Neural progenitor cell (in vitro differentiated cells): ENCODE results near the gene PIP5K1B. TPM values are rescaled to one million over a fixed set of nuclear protein-coding genes. Genes with fewer than 3 reads are reported as not detected.
"Not testable (repeated sequence)": the region's sequence is repeated elsewhere in the genome, so short reads cannot be mapped to it uniquely, and the experiment has no call there.

ENCODE experiments used
- DNase-seq: peaks from one replicate; pipeline ENCODE4 v3.0.0-alpha.2; 2016; ENCODE audit warnings: low spot score
- H2AFZ ChIP-seq: fragments of 200-600 bp; sonication (generic); replicated peaks from 2 replicates; pipeline ENCODE4 v1.6.1; 2016; ENCODE audit warnings: antibody characterized with exemption
- H3F3A ChIP-seq: fragments of 200-600 bp; sonication (generic); 2 replicates; pipeline ENCODE4 v1.6.1; 2016; ENCODE audit warnings: antibody characterized with exemption, low read depth
- H3K27ac ChIP-seq: fragments of 200-600 bp; sonication (generic); 2 replicates; pipeline ENCODE4 v1.5.1; 2016; ENCODE audit warnings: mild to moderate bottlenecking
- H3K27me3 ChIP-seq: fragments of 200-600 bp; sonication (generic); 2 replicates; pipeline ENCODE4 v1.6.1; 2016; ENCODE audit warnings: mild to moderate bottlenecking, moderate library complexity
- H3K36me3 ChIP-seq: fragments of 200-600 bp; sonication (generic); 2 replicates; pipeline ENCODE4 v1.5.1; 2016
- H3K4me1 ChIP-seq: fragments of 200-600 bp; sonication (generic); 2 replicates; pipeline ENCODE4 v1.6.1; 2016; ENCODE audit warnings: mixed run types
- H3K4me2 ChIP-seq: fragments of 200-600 bp; sonication (generic); 2 replicates; pipeline ENCODE4 v1.6.1; 2016
- H3K4me3 ChIP-seq: fragments of 200-600 bp; sonication (generic); 2 replicates; pipeline ENCODE4 v1.5.1; 2016
- H3K79me2 ChIP-seq: fragments of 200-600 bp; sonication (generic); 2 replicates; pipeline ENCODE4 v1.6.1; 2016; ENCODE audit warnings: low read depth
- H3K9ac ChIP-seq: fragments of 200-600 bp; sonication (generic); 2 replicates; pipeline ENCODE4 v1.6.1; 2016
- H3K9me3 ChIP-seq: fragments of 200-600 bp; sonication (generic); 2 replicates; pipeline ENCODE4 v1.5.1; 2016; ENCODE audit warnings: low read depth
- H4K20me1 ChIP-seq: fragments of 200-600 bp; sonication (generic); 2 replicates; pipeline ENCODE4 v1.6.1; 2016; ENCODE audit warnings: low read depth
- H3K27ac Mint-ChIP-seq: 3 replicates; pipeline ENCODE4 v1.8.0; 2021; ENCODE audit warnings: mixed read lengths
- H3K27me3 Mint-ChIP-seq: 2 replicates; pipeline ENCODE4 v1.8.0; 2022; ENCODE audit warnings: low read depth, mild to moderate bottlenecking, inconsistent platforms, moderate library complexity, mixed read lengths; ENCODE audit not compliant: insufficient read depth
- H3K36me3 Mint-ChIP-seq: 3 replicates; pipeline ENCODE4 v1.8.0; 2021; ENCODE audit warnings: mixed read lengths
- H3K4me1 Mint-ChIP-seq: 3 replicates; pipeline ENCODE4 v1.8.0; 2021; ENCODE audit warnings: mixed read lengths
- H3K4me3 Mint-ChIP-seq: 3 replicates; pipeline ENCODE4 v1.8.0; 2021; ENCODE audit warnings: mild to moderate bottlenecking, moderate library complexity, mixed read lengths
- H3K9me3 Mint-ChIP-seq: 3 replicates; pipeline ENCODE4 v1.8.0; 2020; ENCODE audit warnings: mixed read lengths
- EZH2 ChIP-seq: fragments of 200-600 bp; sonication (generic); IDR thresholded peaks from 2 replicates; pipeline ENCODE4 v1.6.1; 2017; ENCODE audit warnings: antibody characterized with exemption, mild to moderate bottlenecking, moderate library complexity
- EZH2phosphoT487 ChIP-seq: fragments of 200-600 bp; sonication (generic); IDR thresholded peaks from 2 replicates; pipeline ENCODE4 v1.6.1; 2017; ENCODE audit warnings: antibody characterized with exemption
- total RNA-seq: library from RNA; depleted of rRNA; stranded (reverse); fragments of >200 nt; gene quantifications from 2 replicates; pipeline ENCODE4 v1.2.3, GENCODE V29; 2015; ENCODE audit warnings: low replicate concordance
- TF ChIP-seq, protein P1 (sequence below): fragments of 200-600 bp; sonication (generic); IDR thresholded peaks from 2 replicates; pipeline ENCODE4 v1.5.1; 2017; ENCODE audit warnings: antibody characterized with exemption, mild to moderate bottlenecking

Gene PIP5K1B
- total RNA-seq, 1 donor from 2014 or later = 3.2 TPM

- H3K27me3 Mint-ChIP-seq = peaks cover 2% of the 10 kb centered on the region
- H3K36me3 Mint-ChIP-seq = peaks cover 2% of the 10 kb centered on the region
- H3K9me3 Mint-ChIP-seq = no peaks in the 10 kb centered on the region
These were observed 278.0 kb downstream of the PIP5K1B start for GRCh38 chr9:68983008-68983411.

GRCh38 chr9:68983522-68984424 is 278.7 kb downstream of the PIP5K1B start:
- Mint-ChIP-seq H3K4me3 (no peak overlapping the region), H3K27me3 (peaks cover 2% of the 10 kb centered on the region), H3K27ac (no peak overlapping the region), H3K36me3 (peaks cover 2% of the 10 kb centered on the region), H3K9me3 (no peaks in the 10 kb centered on the region), H3K4me1 (peaks cover 14% of the 10 kb centered on the region)
- Histone ChIP-seq H3K27me3 (no peaks in the 10 kb centered on the region), H3K27ac (no peak overlapping the region), H3K4me2 (no peak overlapping the region), H3K9ac (no peak overlapping the region), H3K4me3 (no peak overlapping the region), H3F3A (no peaks in the 10 kb centered on the region), H3K4me1 (peaks cover 12% of the 10 kb centered on the region), H2AFZ (no peak overlapping the region), H3K9me3 (no peaks in the 10 kb centered on the region), H3K79me2 (no peaks in the 10 kb centered on the region), H4K20me1 (no peaks in the 10 kb centered on the region), H3K36me3 (no peaks in the 10 kb centered on the region)
- TF ChIP-seq EZH2phosphoT487 (no peak), EZH2 (no peak)
- TF ChIP-seq, protein P1, sequence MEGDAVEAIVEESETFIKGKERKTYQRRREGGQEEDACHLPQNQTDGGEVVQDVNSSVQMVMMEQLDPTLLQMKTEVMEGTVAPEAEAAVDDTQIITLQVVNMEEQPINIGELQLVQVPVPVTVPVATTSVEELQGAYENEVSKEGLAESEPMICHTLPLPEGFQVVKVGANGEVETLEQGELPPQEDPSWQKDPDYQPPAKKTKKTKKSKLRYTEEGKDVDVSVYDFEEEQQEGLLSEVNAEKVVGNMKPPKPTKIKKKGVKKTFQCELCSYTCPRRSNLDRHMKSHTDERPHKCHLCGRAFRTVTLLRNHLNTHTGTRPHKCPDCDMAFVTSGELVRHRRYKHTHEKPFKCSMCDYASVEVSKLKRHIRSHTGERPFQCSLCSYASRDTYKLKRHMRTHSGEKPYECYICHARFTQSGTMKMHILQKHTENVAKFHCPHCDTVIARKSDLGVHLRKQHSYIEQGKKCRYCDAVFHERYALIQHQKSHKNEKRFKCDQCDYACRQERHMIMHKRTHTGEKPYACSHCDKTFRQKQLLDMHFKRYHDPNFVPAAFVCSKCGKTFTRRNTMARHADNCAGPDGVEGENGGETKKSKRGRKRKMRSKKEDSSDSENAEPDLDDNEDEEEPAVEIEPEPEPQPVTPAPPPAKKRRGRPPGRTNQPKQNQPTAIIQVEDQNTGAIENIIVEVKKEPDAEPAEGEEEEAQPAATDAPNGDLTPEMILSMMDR = no peak
- DNase-seq = no peak

More at GRCh38 chr9:68983008-68983411, 278.0 kb downstream of the PIP5K1B start:
- Histone ChIP-seq H3K4me1 (peaks cover 12% of the 10 kb centered on the region), H3K27ac (no peak overlapping the region), H3K27me3 (no peaks in the 10 kb centered on the region), H3K36me3 (no peaks in the 10 kb centered on the region), H3K79me2 (no peaks in the 10 kb centered on the region), H3K9ac (no peak overlapping the region), H2AFZ (no peak overlapping the region), H3K9me3 (no peaks in the 10 kb centered on the region), H3K4me2 (no peak overlapping the region), H3F3A (no peaks in the 10 kb centered on the region), H3K4me3 (no peak overlapping the region), H4K20me1 (no peaks in the 10 kb centered on the region)
- Mint-ChIP-seq H3K27ac (no peak overlapping the region), H3K4me1 (peaks cover 14% of the 10 kb centered on the region), H3K4me3 (no peak overlapping the region)
- no peak for DNase-seq
- no peak for TF ChIP-seq EZH2
- TF ChIP-seq EZH2phosphoT487 = no peak
- TF ChIP-seq, protein P1 = no peak

- not testable (repeated sequence) for H3K27me3 Mint-ChIP-seq, H3K4me1 Mint-ChIP-seq, H3K27ac ChIP-seq, H3K9ac ChIP-seq, H3K27me3 ChIP-seq, H3K4me1 ChIP-seq, H3K4me2 ChIP-seq, H3K9me3 Mint-ChIP-seq, H3K9me3 ChIP-seq, H3K79me2 ChIP-seq, H3K36me3 Mint-ChIP-seq, DNase-seq, H3K4me3 ChIP-seq, H4K20me1 ChIP-seq, H3K27ac Mint-ChIP-seq, H3K4me3 Mint-ChIP-seq, H3K36me3 ChIP-seq, H3F3A ChIP-seq, H2AFZ ChIP-seq
These were observed 281.9 kb downstream of the PIP5K1B start for GRCh38 chr9:68986949-68987348.

GRCh38 chr9:68991457-68991856 is 286.4 kb downstream of the PIP5K1B start:
- Mint-ChIP-seq H3K27ac (no peak overlapping the region), H3K36me3 (peaks cover 9% of the 10 kb centered on the region), H3K9me3 (no peaks in the 10 kb centered on the region), H3K27me3 (peaks cover 4% of the 10 kb centered on the region), H3K4me3 (no peak overlapping the region), H3K4me1 (peaks cover 10% of the 10 kb centered on the region)
- Histone ChIP-seq H3K4me2 (no peak overlapping the region), H3K9me3 (no peaks in the 10 kb centered on the region), H3F3A (no peaks in the 10 kb centered on the region), H3K36me3 (no peaks in the 10 kb centered on the region), H4K20me1 (no peaks in the 10 kb centered on the region), H2AFZ (no peak overlapping the region), H3K79me2 (no peaks in the 10 kb centered on the region), H3K4me1 (peaks cover 6% of the 10 kb centered on the region), H3K27ac (no peak overlapping the region), H3K27me3 (no peaks in the 10 kb centered on the region), H3K9ac (no peak overlapping the region), H3K4me3 (no peak overlapping the region)
- DNase-seq = no peak
- TF ChIP-seq EZH2phosphoT487 = no peak
- TF ChIP-seq, protein P1 = no peak
- TF ChIP-seq EZH2 = no peak
